OCI-LY3 (cell line): ENCODE measurements around the gene C9orf78.

Experiments used
- H2AFZ ChIP-seq: fragments of 200-600, 300-600 bp; shearing (Covaris generic); 2 replicates; pipeline ENCODE4 v1.6.0; 2014; ENCODE audit warnings: antibody characterized with exemption, low read depth, low read length
- H3K27ac ChIP-seq: fragments of 200-600, 300-600 bp; sonication (generic); 2 replicates; pipeline ENCODE4 v1.5.1; 2014; ENCODE audit warnings: mild to moderate bottlenecking, low read length, moderate library complexity, mixed read lengths
- H3K27me3 ChIP-seq: fragments of 200-600, 300-600 bp; sonication (generic); 2 replicates; pipeline ENCODE4 v1.6.1; 2014; ENCODE audit warnings: low read depth, low read length, mixed read lengths
- H3K36me3 ChIP-seq: fragments of 200-600, 300-600 bp; sonication (generic); replicated peaks from 2 replicates; pipeline ENCODE3; 2014; ENCODE audit warnings: low read depth, low read length, mixed read lengths
- H3K4me1 ChIP-seq: fragments of 300-600, 200-600 bp; sonication (generic); 2 replicates; pipeline ENCODE4 v1.6.1; 2014; ENCODE audit warnings: low read length, mixed read lengths
- H3K4me2 ChIP-seq: fragments of 200-600, 300-600 bp; sonication (generic); 2 replicates; pipeline ENCODE4 v1.6.1; 2014; ENCODE audit warnings: low read length, mixed read lengths
- H3K4me3 ChIP-seq: fragments of 300-600, 200-600 bp; sonication (generic); 2 replicates; pipeline ENCODE4 v1.5.1; 2014; ENCODE audit warnings: antibody characterized with exemption, mild to moderate bottlenecking, low read length, moderate library complexity
- H3K79me2 ChIP-seq: fragments of 300-600, 200-600 bp; shearing (Covaris generic); 2 replicates; pipeline ENCODE4 v1.6.1; 2014; ENCODE audit warnings: mild to moderate bottlenecking, low read length, mixed read lengths
- H3K9ac ChIP-seq: fragments of 300-600, 200-600 bp; shearing (Covaris generic); 2 replicates; pipeline ENCODE4 v1.6.0; 2014; ENCODE audit warnings: mild to moderate bottlenecking, low read length, moderate library complexity
- H3K9me3 ChIP-seq: fragments of 200-600, 300-600 bp; shearing (Covaris generic); 2 replicates; pipeline ENCODE4 v1.6.1; 2014; ENCODE audit warnings: low read length, mixed read lengths; ENCODE audit not compliant: insufficient read depth
- H4K20me1 ChIP-seq: fragments of 200-600, 300-600 bp; sonication (generic); 2 replicates; pipeline ENCODE4 v1.6.1; 2016; ENCODE audit warnings: low read length, mixed read lengths; ENCODE audit not compliant: insufficient read depth
- EZH2phosphoT487 ChIP-seq: fragments of 200-600 bp; shearing (Covaris generic); IDR thresholded peaks from 2 replicates; pipeline ENCODE4 v1.6.1; 2018; ENCODE audit warnings: antibody characterized with exemption, mixed run types, low read depth
- TF ChIP-seq, protein P1 (sequence below): fragments of 200-600, 300-600 bp; sonication (generic); IDR thresholded peaks from 2 replicates; pipeline ENCODE4 v1.5.1; 2014; ENCODE audit warnings: antibody characterized with exemption, low read length, low read depth

Gene C9orf78

DNA sequence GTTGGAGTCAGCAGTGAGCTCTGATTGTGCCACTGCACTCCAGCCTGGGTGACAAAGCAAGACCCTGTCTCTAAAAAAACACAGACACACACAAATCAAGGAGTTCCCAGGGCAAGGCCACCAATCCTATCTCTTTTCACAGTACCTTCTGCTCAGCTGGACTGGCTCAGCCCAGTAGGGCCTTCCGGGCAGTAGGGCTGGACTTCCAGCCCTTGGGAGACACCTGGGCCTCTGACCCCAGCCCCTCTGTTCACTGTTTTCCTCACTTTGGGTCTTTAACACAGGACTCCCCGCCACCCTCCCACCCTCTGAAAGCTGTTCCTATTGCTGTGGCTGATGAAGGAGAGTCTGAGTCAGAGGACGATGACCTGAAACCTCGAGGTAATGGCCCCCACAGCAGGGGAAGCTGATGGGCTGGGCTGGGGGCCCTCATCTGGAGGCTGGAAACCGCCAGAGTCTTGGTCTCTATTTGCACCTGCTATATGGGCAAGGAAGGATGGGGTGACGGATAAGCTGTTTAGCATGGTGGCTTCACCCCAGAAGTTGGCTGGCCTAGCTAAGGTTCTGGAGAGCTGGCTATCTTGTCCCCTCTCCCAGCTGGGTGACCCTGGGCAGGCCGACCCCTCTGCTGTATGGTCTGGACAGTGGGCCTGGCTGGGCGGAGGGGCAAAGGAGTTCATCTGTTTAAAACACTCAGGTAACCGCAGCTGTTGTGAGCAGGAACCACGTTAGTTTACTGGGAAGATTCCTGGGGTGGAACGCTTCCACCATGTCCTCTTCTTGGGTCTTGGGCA is 25.8 kb upstream of the C9orf78 start:
- Histone ChIP-seq H3K9me3 (no peaks in the 10 kb centered on the region), H3K79me2 (no peaks in the 10 kb centered on the region), H3K4me2 (no peak overlapping the region), H3K9ac (no peak overlapping the region), H3K4me1 (no peaks in the 10 kb centered on the region), H3K4me3 (no peak overlapping the region), H2AFZ (no peak overlapping the region), H3K36me3 (peaks cover 3% of the 10 kb centered on the region), H3K27me3 (no peaks in the 10 kb centered on the region), H4K20me1 (no peaks in the 10 kb centered on the region), H3K27ac (no peak overlapping the region)
- TF ChIP-seq, protein P1, sequence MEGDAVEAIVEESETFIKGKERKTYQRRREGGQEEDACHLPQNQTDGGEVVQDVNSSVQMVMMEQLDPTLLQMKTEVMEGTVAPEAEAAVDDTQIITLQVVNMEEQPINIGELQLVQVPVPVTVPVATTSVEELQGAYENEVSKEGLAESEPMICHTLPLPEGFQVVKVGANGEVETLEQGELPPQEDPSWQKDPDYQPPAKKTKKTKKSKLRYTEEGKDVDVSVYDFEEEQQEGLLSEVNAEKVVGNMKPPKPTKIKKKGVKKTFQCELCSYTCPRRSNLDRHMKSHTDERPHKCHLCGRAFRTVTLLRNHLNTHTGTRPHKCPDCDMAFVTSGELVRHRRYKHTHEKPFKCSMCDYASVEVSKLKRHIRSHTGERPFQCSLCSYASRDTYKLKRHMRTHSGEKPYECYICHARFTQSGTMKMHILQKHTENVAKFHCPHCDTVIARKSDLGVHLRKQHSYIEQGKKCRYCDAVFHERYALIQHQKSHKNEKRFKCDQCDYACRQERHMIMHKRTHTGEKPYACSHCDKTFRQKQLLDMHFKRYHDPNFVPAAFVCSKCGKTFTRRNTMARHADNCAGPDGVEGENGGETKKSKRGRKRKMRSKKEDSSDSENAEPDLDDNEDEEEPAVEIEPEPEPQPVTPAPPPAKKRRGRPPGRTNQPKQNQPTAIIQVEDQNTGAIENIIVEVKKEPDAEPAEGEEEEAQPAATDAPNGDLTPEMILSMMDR: no peak
- TF ChIP-seq EZH2phosphoT487: no peak

DNA sequence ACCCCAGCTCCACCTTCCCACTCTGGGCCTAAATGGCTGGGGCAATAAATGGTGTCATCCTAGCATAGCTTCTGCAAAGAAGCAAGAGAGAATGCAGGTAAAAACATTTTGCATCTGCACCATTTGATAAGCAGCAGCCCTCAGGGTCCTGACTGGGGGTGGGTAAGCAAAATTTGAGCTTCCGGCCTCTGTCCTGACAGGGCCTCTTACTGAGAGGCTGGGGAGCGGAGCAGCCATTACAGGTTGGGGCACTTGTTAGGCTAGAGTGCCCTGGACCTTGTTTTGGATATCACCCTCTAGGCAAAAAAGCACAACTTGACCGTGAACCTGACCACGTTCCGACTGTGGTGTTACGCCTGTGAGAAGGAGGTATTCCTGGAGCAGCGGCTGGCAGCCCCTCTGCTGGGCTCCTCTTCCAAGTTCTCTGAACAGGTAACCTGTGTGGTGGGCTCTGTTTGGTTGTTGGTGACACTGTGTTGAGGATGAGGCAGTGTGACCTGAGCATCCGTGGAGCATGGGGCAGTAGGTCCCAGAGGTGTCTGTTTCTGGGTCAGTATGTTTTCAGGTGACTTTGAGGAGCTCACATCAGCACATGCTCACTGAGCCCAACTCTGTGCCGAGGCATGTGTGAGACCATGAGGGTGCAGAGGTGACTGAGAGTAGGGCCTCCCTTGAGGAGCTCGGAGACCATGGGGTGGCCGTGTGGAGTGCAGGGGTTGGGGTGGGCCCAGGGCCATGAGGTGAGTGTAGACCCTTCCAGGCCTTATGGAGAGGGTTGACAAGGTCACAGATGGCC is 23.3 kb upstream of the C9orf78 start:
- peaks cover 3% of the 10 kb centered on the region for H3K36me3 ChIP-seq
- no peak overlapping the region for H3K27ac ChIP-seq
- H3K27me3 ChIP-seq: no peaks in the 10 kb centered on the region
- H3K9me3 ChIP-seq: no peaks in the 10 kb centered on the region
- TF ChIP-seq, protein P1: no peak
- TF ChIP-seq EZH2phosphoT487: no peak
- no peak overlapping the region for H3K9ac ChIP-seq
- H3K79me2 ChIP-seq: no peaks in the 10 kb centered on the region
- no peaks in the 10 kb centered on the region for H3K4me1 ChIP-seq
- no peak overlapping the region for H3K4me2 ChIP-seq
- H2AFZ ChIP-seq: no peak overlapping the region
- no peak overlapping the region for H3K4me3 ChIP-seq
- no peaks in the 10 kb centered on the region for H4K20me1 ChIP-seq

DNA sequence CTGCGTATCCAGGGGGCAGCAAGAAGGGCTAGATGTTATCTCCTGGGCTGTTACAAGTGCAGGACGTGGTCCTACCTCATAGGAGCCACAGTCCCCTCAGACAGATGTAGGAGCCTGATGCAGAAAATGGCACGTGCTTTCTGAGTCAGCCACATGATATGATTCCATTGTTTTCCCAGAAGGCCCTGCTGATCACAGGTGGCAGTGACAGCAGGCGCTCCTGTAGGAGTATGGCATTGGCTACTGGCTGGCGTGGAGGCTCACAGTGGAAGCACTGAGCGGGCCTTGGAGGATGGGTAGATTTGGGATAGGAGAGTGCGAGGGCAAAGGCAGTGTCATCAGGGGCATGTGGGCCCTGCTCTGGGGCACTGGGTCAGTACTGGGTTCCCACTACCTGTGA is 22.1 kb upstream of the C9orf78 start:
- H2AFZ ChIP-seq: no peak overlapping the region
- no peaks in the 10 kb centered on the region for H3K9me3 ChIP-seq
- H3K4me3 ChIP-seq: no peak overlapping the region
- peaks cover 3% of the 10 kb centered on the region for H3K36me3 ChIP-seq
- no peak overlapping the region for H3K9ac ChIP-seq
- no peaks in the 10 kb centered on the region for H3K27me3 ChIP-seq
- TF ChIP-seq, protein P1: no peak
- no peak for TF ChIP-seq EZH2phosphoT487
- no peaks in the 10 kb centered on the region for H3K4me1 ChIP-seq
- no peaks in the 10 kb centered on the region for H4K20me1 ChIP-seq
- H3K4me2 ChIP-seq: no peak overlapping the region
- H3K79me2 ChIP-seq: no peaks in the 10 kb centered on the region
- H3K27ac ChIP-seq: no peak overlapping the region

- no peak overlapping the region for H3K9ac ChIP-seq
- no peaks in the 10 kb centered on the region for H3K79me2 ChIP-seq
- no peaks in the 10 kb centered on the region for H4K20me1 ChIP-seq
- no peak overlapping the region for H3K4me3 ChIP-seq
- TF ChIP-seq EZH2phosphoT487: no peak
- TF ChIP-seq, protein P1: no peak
- H3K4me1 ChIP-seq: no peaks in the 10 kb centered on the region
- no peaks in the 10 kb centered on the region for H3K36me3 ChIP-seq
- no peaks in the 10 kb centered on the region for H3K27me3 ChIP-seq
- H3K27ac ChIP-seq: no peak overlapping the region
- H3K4me2 ChIP-seq: no peak overlapping the region
- no peak overlapping the region for H2AFZ ChIP-seq
- no peaks in the 10 kb centered on the region for H3K9me3 ChIP-seq
These were observed 19.6 kb upstream of the C9orf78 start for GRCh38 chr9:129854588-129855110.
